Stimulated activated CD4-positive, alpha-beta T cell treated with anti-CD3 and anti-CD28 coated beads, Interleukin-2, amount 100 ng/mL, for 24 hours (primary cell): ENCODE results near the gene SEL1L3.

Experiments
- DNase-seq, 2 donors: peaks; one replicate each; pipeline ENCODE4 v3.0.0-alpha.2; 2020

The SEL1L3 gene

GRCh38 chr4:25815586-25815985 is 47.2 kb downstream of the SEL1L3 start:
- DNase-seq: no peak

GRCh38 chr4:25814301-25815136 is 48.3 kb downstream of the SEL1L3 start:
- no peak for DNase-seq

GRCh38 chr4:25813448-25814106 is 49.2 kb downstream of the SEL1L3 start:
- no peak for DNase-seq

GRCh38 chr4:25811841-25812240 is 50.9 kb downstream of the SEL1L3 start:
- DNase-seq: no peak

GRCh38 chr4:25811374-25811690 is 51.5 kb downstream of the SEL1L3 start:
- no peak for DNase-seq

- no peak for DNase-seq
Measured at GRCh38 chr4:25810461-25811373, 52.1 kb downstream of the SEL1L3 start.

- no peak for DNase-seq
Measured at GRCh38 chr4:25809996-25810395, 52.8 kb downstream of the SEL1L3 start.

- DNase-seq: no peak
Measured at GRCh38 chr4:25807102-25807728, 55.6 kb downstream of the SEL1L3 start.

GRCh38 chr4:25805255-25805860 is 57.4 kb downstream of the SEL1L3 start:
- no peak for DNase-seq

GRCh38 chr4:25803720-25804225 is 59.0 kb downstream of the SEL1L3 start:
- DNase-seq: no peak

- DNase-seq: no peak
Measured at GRCh38 chr4:25801594-25801993, 61.2 kb downstream of the SEL1L3 start.

GRCh38 chr4:25800245-25800644 is 62.5 kb downstream of the SEL1L3 start:
- DNase-seq: no peak

- DNase-seq: no peak
Measured at GRCh38 chr4:25799522-25799921, 63.3 kb downstream of the SEL1L3 start.

- no peak for DNase-seq
Measured at GRCh38 chr4:25797136-25797535, 65.7 kb downstream of the SEL1L3 start.

- DNase-seq: no peak
Measured at GRCh38 chr4:25795566-25796454, 67.0 kb downstream of the SEL1L3 start.

GRCh38 chr4:25795091-25795490 is 67.7 kb downstream of the SEL1L3 start:
- no peak for DNase-seq

- no peak for DNase-seq
Measured at GRCh38 chr4:25792876-25793275, 69.9 kb downstream of the SEL1L3 start.

GRCh38 chr4:25792200-25792791 is 70.5 kb downstream of the SEL1L3 start:
- DNase-seq: peak in 1 of 2 donors; percentile 17

- no peak for DNase-seq
Measured at GRCh38 chr4:25790024-25790423, 72.8 kb downstream of the SEL1L3 start.

- no peak for DNase-seq
Measured at GRCh38 chr4:25788703-25789238, 74.0 kb downstream of the SEL1L3 start.
